GM18867 (cell line): ENCODE measurements around the gene EPS8.
"Not testable (repeated sequence)": the region's sequence is repeated elsewhere in the genome, so short reads cannot be mapped to it uniquely, and the experiment has no call there.

Source experiments
- ATAC-seq: cut with Tn5 transposase; IDR thresholded peaks from one replicate; pipeline ENCODE4 v1.9.1; 2021; ENCODE audit warnings: mild to moderate bottlenecking, moderate library complexity; ENCODE audit not compliant: unreplicated experiment

The EPS8 gene

GRCh38 chr12:15757553-15758255 lies 31.5 kb downstream of the EPS8 start:
- no peak for ATAC-seq

DNA sequence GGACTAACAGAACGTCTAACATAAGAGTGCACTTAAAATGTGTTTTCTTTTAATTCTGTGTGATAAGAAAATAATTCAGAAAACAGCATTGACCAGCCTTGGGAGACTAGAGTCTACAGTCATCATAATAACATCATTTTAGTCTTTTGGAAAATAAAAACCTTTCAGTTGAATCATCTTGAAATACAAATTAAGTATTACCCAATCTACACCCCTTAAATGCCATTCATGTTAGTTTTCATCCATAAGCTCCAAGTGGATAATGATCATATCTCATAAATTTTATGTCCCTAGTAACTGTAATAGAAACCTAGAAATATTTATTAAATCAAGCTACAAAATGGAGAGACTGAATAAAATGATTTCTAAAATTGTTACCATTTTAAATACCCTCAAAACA lies 32.4 kb downstream of the EPS8 start:
- no peak for ATAC-seq

- no peak for ATAC-seq
Observed at GRCh38 chr12:15754233-15754632, 35.0 kb downstream of the EPS8 start.

DNA sequence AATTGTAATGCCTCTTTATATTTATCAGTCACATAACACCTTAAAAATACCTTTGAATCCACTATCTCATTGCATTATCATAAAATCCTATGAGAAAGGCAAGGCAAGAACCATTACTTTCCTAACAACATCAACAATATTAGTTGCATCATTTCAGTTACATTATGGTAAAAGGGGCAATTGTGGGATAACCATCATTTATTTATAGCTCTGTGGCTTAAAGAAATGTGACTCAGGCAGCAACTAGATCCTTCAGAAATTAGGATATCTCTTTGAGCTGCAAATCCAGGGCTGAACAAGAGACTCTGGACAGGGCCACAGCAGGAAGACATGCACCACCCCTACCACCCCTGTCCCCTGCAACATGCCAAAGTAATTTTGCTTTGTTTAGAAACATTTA lies 36.4 kb downstream of the EPS8 start:
- no peak for ATAC-seq

- no peak for ATAC-seq
Observed at GRCh38 chr12:15751741-15752140, 37.4 kb downstream of the EPS8 start.

GRCh38 chr12:15749937-15750336 lies 39.3 kb downstream of the EPS8 start:
- no peak for ATAC-seq

- not testable (repeated sequence) for ATAC-seq
Observed at GRCh38 chr12:15741870-15742269, 47.3 kb downstream of the EPS8 start.

DNA sequence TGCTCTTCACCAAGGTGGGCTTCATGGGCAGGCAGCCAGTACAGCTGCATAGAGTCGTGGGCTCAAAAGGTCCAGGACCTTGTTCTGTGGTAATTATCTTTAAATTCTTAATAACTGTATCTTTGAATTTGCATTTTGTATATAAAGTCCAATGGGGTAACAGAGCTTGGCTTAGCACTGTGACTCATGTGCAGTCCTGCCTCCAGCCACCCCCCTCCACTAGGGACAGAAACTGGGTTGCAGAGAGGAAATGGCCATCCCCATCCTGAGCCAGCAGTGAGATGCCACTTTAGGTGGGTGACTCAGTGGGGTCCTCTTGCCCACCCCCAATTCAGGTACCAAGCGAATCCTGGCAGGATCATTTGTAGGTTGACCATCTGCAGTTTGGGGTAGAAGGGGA lies 48.1 kb downstream of the EPS8 start:
- no peak for ATAC-seq

- not testable (repeated sequence) for ATAC-seq
Observed at GRCh38 chr12:15740389-15740788, 48.8 kb downstream of the EPS8 start.

DNA sequence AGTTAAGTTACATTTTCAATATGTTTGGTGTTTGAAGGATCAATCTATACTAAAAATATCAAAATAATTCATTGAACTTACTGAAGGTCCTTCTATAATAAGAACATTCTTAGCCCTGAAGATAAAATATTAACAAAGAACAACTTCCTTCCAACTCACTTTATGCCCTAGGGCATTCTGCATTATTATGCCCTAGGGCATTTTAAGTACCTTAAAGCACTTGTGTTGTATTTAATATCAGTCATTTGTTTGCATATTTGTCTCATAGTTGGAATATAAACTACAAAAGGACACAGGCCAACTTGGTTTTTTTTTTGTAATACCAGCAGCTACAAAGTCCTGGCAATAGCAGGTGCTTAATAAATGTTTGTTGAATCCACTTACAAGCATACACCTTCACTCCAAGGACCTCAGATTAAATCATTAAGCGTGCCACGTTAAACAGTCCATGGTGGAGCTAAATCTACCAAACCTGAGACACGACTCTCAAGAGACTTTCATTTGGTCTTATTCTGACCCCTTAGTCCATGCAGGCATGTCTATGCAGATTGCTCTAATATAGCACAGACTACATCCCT lies 50.7 kb downstream of the EPS8 start:
- ATAC-seq, result no peak

GRCh38 chr12:15735837-15736615 lies 53.2 kb downstream of the EPS8 start:
- no peak for ATAC-seq

DNA sequence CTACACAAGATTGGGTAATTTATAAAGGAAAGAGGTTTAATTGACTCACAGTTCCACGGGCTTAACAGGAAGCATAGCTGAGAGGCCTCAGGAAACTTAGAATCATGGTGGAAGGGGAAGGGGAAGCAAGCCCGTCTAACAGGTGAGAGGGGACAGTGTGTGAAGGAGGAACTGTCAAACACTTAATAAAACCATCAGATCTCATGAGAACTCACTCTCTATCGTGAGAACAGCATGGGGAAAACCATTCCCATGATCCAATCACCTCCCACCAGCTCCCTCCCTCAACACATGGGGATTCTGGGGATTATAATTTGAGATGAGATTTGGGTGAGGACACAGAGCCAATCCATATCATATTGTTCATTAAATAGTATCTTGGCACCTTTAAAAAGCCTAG lies 56.1 kb downstream of the EPS8 start:
- no peak for ATAC-seq

DNA sequence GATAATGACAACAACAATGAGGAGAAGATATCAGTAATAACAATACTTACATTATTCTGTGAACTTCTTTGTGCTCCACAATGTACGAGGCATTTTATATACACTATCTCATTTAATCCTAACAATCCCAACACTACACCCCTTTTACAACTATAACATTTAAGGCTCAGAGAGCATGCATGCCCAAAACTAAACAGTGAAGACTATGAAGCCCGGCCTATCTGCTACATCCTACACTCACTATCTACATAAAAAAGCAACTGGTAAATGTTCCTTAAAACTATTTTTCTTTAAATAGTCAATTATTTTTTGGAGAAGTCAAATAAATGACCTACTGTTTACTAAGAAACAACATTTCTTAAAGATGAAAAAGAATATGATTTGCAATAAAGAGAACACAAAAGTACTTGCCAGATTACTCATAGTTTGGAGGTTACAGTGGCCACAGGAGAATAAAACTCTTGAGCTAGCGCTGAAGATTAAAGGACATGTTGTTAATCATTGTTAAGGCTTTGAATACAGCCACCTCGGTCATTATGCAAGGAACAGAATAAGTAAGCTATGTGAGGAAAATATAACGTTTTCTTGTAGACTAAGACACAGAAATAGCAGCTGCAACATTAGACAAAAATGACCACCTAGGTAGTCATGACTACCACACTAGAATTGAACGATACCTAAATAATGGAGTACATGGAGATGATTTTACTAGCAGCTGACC lies 56.7 kb downstream of the EPS8 start:
- peak; percentile 63 for ATAC-seq

DNA sequence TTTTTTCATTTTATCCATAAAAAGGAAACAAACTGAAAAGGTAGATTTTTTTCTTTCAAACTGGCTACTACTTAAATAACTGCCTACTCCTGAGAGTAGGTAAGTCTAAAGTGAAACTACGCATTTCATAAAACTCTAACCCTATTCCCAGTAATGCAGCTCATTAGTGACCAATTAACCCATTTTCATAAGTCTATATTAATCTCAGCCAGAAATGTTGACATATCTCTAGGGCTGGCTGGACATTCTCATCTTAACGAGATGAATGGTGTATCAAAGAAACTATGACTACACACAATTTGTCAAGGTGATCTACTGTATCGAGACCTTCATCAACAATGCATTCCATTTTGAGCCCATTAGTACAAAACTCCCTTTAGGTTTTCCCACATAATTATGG lies 57.2 kb downstream of the EPS8 start:
- ATAC-seq, result no peak

DNA sequence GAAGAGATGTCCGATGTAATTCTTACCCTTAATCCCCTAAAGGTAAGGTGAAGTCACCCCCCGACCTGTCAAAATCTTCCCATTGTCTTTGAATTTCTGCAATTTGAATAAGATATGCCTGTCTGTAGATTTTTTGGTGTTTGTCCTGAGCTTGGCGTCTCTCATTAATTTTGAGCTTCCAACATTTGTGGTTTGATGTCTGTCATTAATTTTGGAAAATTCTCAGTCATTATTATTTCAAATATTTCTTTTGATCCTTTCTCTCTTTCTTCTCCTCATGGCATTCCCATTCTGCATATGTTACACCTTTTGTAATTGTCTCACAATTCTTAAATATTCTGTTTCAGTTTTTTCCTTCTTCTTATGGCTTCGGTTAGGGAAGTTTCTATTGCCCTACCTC lies 60.1 kb downstream of the EPS8 start:
- no peak for ATAC-seq

DNA sequence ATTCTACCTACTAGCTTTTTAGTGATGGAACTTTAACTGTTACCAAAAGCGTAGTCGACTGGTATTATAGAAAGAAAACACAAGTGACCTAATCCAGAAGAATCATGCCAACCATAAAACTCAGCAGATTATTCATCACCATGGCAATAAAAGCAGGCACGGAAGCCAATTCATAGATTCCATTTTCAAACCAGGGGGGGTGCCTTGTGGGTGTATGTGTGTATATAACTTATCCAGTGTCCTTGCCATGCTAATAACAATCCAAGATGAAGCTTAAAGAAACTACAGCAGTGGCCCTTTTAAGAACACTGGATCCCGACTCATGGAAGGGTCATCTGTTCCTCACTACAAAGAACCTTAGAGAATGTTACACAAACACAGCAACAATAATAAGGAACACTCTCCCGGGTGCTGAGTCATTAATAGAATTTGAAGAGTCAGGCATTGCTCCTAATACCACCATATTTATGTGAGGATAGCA lies 61.0 kb downstream of the EPS8 start:
- no peak for ATAC-seq

GRCh38 chr12:15726878-15727150 lies 62.4 kb downstream of the EPS8 start:
- ATAC-seq, result no peak

- no peak for ATAC-seq
Observed at GRCh38 chr12:15726027-15726877, 62.9 kb downstream of the EPS8 start.

- no peak for ATAC-seq
Observed at GRCh38 chr12:15722951-15723350, 66.2 kb downstream of the EPS8 start.

- ATAC-seq, result no peak
Observed at GRCh38 chr12:15721316-15722115, 67.7 kb downstream of the EPS8 start.
